GM21381 (cell line): ENCODE results near the gene TEX26.
"Not testable (repeated sequence)": the region's sequence is repeated elsewhere in the genome, so short reads cannot be mapped to it uniquely, and the experiment has no call there.

ENCODE experiments used
- ATAC-seq: cut with Tn5 transposase; IDR thresholded peaks from one replicate; pipeline ENCODE4 v1.9.1; 2021; ENCODE audit warnings: mild to moderate bottlenecking, moderate library complexity; ENCODE audit not compliant: unreplicated experiment

TEX26 gene

DNA sequence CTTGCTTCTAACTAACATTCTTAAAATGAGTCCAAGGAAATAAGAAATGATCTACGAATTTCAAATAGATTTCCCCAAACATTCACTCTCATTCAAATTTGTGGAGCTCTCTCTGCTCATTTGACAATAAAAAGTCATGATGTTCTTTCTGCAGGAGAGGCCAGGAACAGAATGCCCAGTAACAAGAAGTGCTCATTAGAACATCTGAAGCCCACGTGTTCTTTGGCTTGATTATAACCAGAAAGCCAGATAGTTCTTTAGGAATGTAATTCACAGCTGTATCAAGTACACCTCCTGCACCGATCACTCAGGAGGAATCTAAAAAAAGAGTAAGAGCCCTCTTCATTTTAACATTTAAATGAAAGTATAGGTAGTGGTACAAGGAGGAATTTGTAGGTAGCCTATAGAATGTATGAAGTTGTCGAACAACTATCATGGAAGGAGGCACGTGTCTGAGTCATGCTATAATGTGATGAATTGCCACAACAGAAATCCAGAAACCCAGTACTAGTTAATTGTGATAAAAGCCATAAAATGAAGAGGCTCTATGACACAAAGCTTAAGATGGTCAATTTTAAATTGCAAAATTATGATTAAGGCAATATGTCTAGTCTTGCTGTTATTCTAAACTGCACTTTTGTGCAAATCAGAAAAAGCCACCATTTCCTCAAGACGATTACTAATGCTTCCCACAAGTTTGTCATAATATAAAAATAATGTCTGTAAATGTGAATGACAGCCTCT lies 13.6 kb upstream of the TEX26 start:
- no peak for ATAC-seq

- no peak for ATAC-seq
Measured at GRCh38 chr13:30920162-30920909, 12.1 kb upstream of the TEX26 start.

GRCh38 chr13:30923418-30923817 lies 9.0 kb upstream of the TEX26 start:
- no peak for ATAC-seq

DNA sequence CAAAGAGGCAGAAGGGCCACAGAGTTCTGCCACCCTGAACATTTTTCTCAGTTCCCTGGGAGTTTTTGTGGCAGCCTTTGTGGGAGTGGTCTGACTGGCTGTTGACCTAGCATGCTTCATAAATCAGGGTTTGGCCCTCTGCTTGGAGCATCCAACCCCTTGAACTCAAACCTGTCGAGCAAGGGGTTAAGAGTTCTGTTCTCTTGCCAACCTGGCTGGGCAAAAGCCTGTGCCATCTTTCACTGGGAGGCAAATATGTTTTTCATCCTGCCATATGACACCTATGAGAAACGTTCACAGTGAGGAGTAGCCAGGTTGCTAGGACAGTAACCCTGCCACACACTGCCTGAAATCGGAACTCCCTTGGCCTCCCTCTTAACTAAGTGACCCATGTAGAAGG lies 7.7 kb upstream of the TEX26 start:
- no peak for ATAC-seq

DNA sequence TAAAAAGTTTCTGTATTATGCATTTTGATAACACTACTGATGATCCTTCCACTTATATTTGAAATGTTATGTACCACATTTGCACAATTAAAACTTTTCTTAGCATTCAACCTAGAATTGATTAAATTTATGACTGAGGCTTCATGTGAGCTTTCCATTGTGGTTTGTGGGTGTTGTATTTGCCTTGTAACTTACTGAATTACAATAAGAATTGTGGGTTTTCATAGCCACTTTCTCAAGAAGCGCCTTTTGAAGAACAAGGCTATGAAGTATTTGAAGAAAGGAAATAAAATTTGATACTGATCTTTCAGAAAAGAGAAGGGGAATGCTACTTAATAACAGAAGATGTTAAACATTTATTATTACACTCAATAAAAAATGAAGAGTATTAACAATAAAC lies 7.0 kb upstream of the TEX26 start:
- ATAC-seq = no peak

DNA sequence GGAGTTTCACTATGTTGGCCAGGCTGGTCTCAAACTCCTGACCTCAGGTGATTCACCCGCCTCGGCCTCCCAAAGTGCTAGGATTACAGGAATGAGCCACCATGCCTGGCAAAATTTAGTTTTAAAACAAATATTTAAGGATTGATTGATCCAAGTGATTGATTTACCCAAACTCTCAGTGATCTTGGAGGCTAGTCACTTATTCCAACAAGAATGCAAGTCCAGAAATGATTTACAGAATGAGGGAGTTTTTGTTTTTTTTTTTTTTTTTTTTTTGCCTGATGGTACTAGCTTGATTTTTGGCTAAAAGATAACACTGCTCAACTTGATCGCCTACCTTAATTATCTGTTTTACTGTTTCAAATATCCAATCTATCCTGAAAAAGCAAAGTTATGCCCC lies 5.7 kb upstream of the TEX26 start:
- no peak for ATAC-seq

- ATAC-seq = not testable (repeated sequence)
Measured at GRCh38 chr13:30927188-30927587, 5.3 kb upstream of the TEX26 start.

GRCh38 chr13:30927595-30927994 lies 4.9 kb upstream of the TEX26 start:
- no peak for ATAC-seq

GRCh38 chr13:30928978-30929377 lies 3.5 kb upstream of the TEX26 start:
- ATAC-seq = no peak

DNA sequence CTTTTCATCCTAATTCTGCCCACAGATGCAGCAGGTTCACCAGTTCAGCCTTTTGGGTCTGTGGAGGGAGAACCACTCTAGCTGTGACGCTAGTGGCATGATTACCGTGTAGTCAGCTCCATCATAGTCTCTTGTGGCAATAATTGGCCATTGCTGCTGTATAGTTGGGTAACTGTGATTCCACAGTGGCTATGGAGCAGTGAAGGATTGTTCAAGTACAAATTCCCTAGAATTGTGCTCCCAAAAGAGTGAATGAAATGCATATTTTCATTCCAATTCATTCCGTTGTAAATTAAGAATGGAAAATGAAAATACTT lies 856 bp downstream of the TEX26 start:
- ATAC-seq = no peak

DNA sequence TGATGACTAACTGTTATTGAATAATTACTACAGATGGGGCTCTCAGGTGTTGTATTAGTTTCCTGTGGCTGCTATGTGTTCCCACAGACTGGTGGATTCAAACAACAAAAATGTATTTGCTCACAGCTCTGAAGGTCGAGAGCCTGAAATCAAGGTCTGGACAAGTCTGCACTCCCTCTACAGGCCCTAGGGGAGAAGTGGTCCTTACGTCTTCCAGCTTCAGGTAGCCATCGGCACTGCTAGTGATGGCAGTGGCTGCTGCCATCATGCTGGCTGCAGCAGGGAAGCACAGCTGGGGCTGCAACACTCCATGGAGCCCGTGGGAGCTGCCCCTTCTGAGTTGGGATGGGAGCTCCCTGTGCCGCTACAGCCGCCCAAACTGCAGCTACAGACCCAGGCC lies 1.9 kb downstream of the TEX26 start:
- ATAC-seq = no peak

GRCh38 chr13:30934803-30935202 lies 2.3 kb downstream of the TEX26 start:
- no peak for ATAC-seq

DNA sequence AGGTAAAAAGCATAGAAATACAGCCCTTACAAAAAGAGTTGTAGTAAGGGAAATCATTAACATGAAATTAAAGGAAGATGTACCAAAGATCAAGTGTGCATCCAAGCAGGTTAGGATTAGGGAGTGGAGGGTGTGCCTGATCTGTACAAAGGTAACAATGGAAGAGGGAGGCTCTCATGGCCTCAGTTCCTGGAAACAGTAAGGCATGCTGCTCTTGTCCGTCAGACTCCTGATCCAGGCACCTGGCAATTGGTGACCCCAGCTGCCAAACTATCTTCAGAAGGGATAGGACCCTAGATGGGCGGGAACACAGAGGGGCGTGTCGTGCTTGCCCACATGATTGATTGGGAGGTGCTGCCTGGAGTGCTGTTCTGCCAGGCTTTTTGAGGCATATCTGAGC lies 4.5 kb downstream of the TEX26 start:
- no peak for ATAC-seq

DNA sequence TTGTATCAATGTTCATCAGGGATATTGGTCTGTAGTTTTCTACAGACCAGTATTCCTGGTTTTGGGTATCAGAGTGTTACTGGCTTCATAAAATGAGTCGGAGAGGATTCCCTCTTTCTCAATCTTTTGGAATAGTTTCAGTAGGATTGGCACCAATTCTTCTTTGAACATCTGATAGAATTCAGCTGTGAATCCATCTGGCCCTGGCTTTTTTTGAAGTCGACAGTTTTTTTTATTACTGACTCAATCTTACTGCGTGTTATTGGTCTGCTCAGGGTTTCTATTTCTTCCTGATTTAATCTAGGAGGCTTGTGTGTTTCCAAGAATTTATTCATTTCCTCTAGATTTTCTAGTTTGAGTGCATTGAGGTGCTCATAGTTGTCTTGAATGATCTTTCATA lies 11.4 kb downstream of the TEX26 start:
- no peak for ATAC-seq

DNA sequence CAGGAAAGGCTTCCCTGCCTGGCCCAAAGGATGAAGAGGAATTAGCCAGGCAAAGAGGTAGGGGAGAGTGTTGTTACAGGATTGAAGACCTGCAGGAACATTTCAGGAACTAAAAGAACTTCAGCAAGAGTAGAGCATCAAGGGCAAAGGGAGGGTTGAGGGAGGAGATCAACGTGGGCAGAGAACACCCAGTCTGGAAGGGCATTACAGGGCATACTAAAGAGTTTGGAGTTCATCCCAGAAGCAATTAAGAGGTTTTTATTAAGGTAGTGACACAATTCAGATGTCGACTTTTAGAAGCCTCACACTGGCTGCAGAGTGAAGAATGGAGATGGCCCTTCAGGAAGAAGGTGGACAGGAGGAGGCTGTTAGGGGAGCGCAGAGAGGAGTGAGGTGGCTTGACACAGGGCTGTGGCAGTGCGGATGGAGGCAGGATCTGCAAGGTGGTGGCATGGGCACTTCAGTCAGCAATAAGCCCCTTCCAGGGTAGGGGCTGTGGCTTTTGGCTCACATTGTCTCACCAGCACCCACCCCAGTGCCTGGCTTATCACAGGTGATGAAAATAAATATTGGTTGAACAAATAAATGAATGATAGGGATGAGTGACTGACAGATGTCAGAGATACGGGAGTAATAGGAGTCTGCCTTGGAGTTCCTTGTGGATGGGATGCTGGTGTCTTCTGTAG lies 24.9 kb downstream of the TEX26 start:
- no peak for ATAC-seq

GRCh38 chr13:30959678-30960077 lies 27.2 kb downstream of the TEX26 start:
- no peak for ATAC-seq

GRCh38 chr13:30963791-30964190 lies 31.3 kb downstream of the TEX26 start:
- no peak for ATAC-seq

DNA sequence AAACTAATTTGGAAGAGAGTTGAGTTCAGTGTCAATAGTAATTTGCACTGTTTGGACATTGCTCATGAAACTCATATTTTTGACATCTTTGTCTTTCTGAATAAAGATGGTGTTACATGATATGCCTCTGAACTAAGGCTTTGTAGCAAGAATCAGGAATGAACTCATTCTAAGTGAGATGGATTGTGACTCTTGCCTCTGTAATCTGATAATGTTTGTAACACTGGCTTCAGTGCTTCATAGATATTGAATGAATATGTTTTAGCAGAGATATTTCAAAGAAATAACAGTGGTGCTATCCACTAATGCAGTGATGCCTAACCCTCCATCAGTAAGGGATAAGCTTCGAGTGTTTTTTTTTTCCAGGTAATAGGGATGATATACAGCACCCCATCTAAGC lies 32.9 kb downstream of the TEX26 start:
- ATAC-seq = no peak

GRCh38 chr13:30966101-30966500 lies 33.6 kb downstream of the TEX26 start:
- ATAC-seq = no peak

DNA sequence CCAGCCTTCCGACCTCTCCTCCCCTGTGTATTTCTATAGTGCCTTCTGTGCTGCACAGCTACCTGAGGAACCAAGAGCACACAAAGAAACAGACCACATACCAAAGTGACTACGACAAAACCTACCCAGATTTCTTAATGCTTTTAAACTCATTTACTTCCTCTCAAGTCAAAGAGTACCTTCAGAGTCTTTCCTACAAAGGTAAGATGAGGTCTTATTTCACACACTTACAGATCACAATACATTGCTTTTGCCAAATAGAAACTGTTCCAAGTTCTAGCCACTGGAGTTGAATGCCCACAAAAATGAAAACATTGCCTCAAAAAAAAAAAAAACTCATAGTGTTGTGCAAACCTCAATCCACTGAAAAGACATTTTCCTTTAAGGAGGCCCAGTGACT lies 36.4 kb downstream of the TEX26 start:
- no peak for ATAC-seq

DNA sequence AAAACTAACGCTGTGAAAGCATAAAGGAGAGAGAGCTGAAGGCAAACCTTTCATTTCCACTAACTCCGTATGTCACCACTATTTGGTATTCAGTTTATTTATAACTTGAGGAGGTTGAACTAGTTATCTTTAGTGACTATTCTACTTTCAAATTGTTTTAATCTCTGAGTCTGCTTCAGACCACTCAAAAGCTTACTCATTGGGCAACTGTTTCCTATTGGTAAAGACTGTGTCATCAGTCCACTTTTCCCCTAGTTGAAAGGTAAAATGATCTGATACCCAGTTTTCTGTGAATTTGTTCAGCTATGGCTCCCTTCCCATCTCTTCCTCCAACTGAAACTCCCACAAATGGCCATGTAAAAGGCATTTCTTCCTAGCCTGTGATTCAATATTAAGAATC lies 39.1 kb downstream of the TEX26 start:
- ATAC-seq = no peak

- ATAC-seq = no peak
Measured at GRCh38 chr13:30972888-30973377, 40.5 kb downstream of the TEX26 start.
